Liver (tissue), 9 donors: Measurements from ENCODE around the gene TNPO3. TPM values are rescaled to one million over a fixed set of nuclear protein-coding genes. Genes with fewer than 3 reads are reported as not detected.

Experiments
- DNase-seq: peaks from one replicate; pipeline ENCODE4 v3.0.0-alpha.2; 2017; ENCODE audit warnings: low spot score
- H3K27ac ChIP-seq, 2 donors: one replicate each; pipeline ENCODE4 v1.7.0; 2013; ENCODE audit warnings: inconsistent platforms in 2 of 2, low read length in 2 of 2, control low read depth in 1 of 2, low read depth in 1 of 2, mild to moderate bottlenecking in 1 of 2
- H3K27me3 ChIP-seq, 4 donors: one replicate each; pipeline versions ENCODE4 v1.6.1 to v1.7.0; 2013; ENCODE audit warnings: low read length in 3 of 4, inconsistent platforms in 1 of 4, mild to moderate bottlenecking in 1 of 4, moderate library complexity in 1 of 4; ENCODE audit not compliant: control insufficient read depth in 4 of 4, insufficient read depth in 4 of 4
- H3K36me3 ChIP-seq, 4 donors: one replicate each; pipeline versions ENCODE4 v1.6.1 to v1.7.0; 2013; ENCODE audit warnings: low read length in 3 of 4, mild to moderate bottlenecking in 3 of 4, low read depth in 1 of 4, moderate library complexity in 1 of 4; ENCODE audit not compliant: control insufficient read depth in 4 of 4, insufficient read depth in 3 of 4
- H3K4me1 ChIP-seq, 4 donors: one replicate each; pipeline versions ENCODE4 v1.6.1 to v1.7.0; 2013; ENCODE audit warnings: low read length in 3 of 4, mild to moderate bottlenecking in 3 of 4, moderate library complexity in 1 of 4; ENCODE audit not compliant: control insufficient read depth in 4 of 4, insufficient read depth in 4 of 4
- H3K4me3 ChIP-seq, 3 donors: one replicate each; pipeline versions ENCODE4 v1.6.1 to v1.7.0; 2013; ENCODE audit warnings: low read length in 3 of 3, control low read depth in 1 of 3, low read depth in 1 of 3, mild to moderate bottlenecking in 1 of 3
- H3K9ac ChIP-seq, 2 donors: one replicate each; pipeline ENCODE4 v1.7.0; 2013; ENCODE audit warnings: low read length in 2 of 2, mild to moderate bottlenecking in 2 of 2, moderate library complexity in 2 of 2, control low read depth in 1 of 2, low read depth in 1 of 2
- H3K9me3 ChIP-seq, 4 donors: one replicate each; pipeline versions ENCODE4 v1.6.1 to v1.7.0; 2013; ENCODE audit warnings: low read length in 3 of 4; ENCODE audit not compliant: control insufficient read depth in 4 of 4
- ATF3 ChIP-seq: IDR thresholded peaks from 2 replicates; pipeline ENCODE4 v1.6.1; 2016; ENCODE audit warnings: antibody characterized with exemption
- CTCF ChIP-seq: fragments of 150-350 bp; IDR thresholded peaks from 2 replicates; pipeline ENCODE4 v1.5.1; 2017; ENCODE audit warnings: improper control_type of control experiment, low read depth, low read length; ENCODE audit not compliant: missing input control
- EGR1 ChIP-seq, 2 donors: IDR thresholded peaks; 2 replicates each; pipeline ENCODE4 v1.6.1; 2016 to 2018; ENCODE audit warnings: antibody characterized with exemption in 2 of 2, low read depth in 2 of 2
- FOXA1 ChIP-seq: IDR thresholded peaks from 2 replicates; pipeline ENCODE4 v1.6.1; 2016; ENCODE audit warnings: antibody characterized with exemption
- HNF4A ChIP-seq, 2 donors: conservative IDR thresholded peaks; 2 replicates each; pipeline ENCODE4 v1.6.1; 2016; ENCODE audit warnings: antibody characterized with exemption in 2 of 2, mild to moderate bottlenecking in 2 of 2
- HNF4G ChIP-seq: IDR thresholded peaks from 2 replicates; pipeline ENCODE4 v1.6.1; 2016; ENCODE audit warnings: antibody characterized with exemption
- MAX ChIP-seq: IDR thresholded peaks from 2 replicates; pipeline ENCODE4 v1.6.1; 2016; ENCODE audit warnings: antibody characterized with exemption
- RAD21 ChIP-seq, 2 donors: IDR thresholded peaks; 2 replicates each; pipeline ENCODE4 v1.6.1; 2016; ENCODE audit warnings: antibody characterized with exemption in 2 of 2, mild to moderate bottlenecking in 2 of 2
- REST ChIP-seq: IDR thresholded peaks from 2 replicates; pipeline ENCODE4 v1.6.1; 2016; ENCODE audit warnings: antibody characterized with exemption, mild to moderate bottlenecking
- RXRA ChIP-seq, 2 donors: IDR thresholded peaks; 2 replicates each; pipeline ENCODE4 v1.6.1; 2017 to 2018; ENCODE audit warnings: antibody characterized with exemption in 2 of 2, mild to moderate bottlenecking in 1 of 2
- SP1 ChIP-seq: IDR thresholded peaks from 2 replicates; pipeline ENCODE4 v1.6.1; 2018; ENCODE audit warnings: antibody characterized with exemption, mild to moderate bottlenecking
- TAF1 ChIP-seq: conservative IDR thresholded peaks from 2 replicates; pipeline ENCODE4 v1.6.1; 2016; ENCODE audit warnings: antibody characterized with exemption, mild to moderate bottlenecking
- YY1 ChIP-seq: IDR thresholded peaks from 2 replicates; pipeline ENCODE4 v1.6.1; 2016; ENCODE audit warnings: antibody characterized with exemption, mild to moderate bottlenecking
- ZBTB33 ChIP-seq: IDR thresholded peaks from 2 replicates; pipeline ENCODE4 v1.6.1; 2016; ENCODE audit warnings: antibody characterized with exemption
- WGBS: extraction: QIAGEN DNeasy Blood & Tissue Kit; methylation state at CpG from one replicate; pipeline ENCODE4 v1.1.7; 2013; 5-methylcytosine and 5-hydroxymethylcytosine counted together
- polyA plus RNA-seq, 2 donors: library from polyadenylated mRNA; stranded (reverse) in 1 of 2; unstranded in 1 of 2; fragments of 200-250 nt in 1 of 2; fragments of >200 nt in 1 of 2; fragmentation: Nextera tagmentation in 1 of 2; extraction: Ambion mirVana in 1 of 2; gene quantifications; one replicate each; pipeline versions ENCODE4 v1.2.1 to v1.2.3, GENCODE V29; 2013 to 2015
- total RNA-seq, 2 donors: library from RNA; depleted of rRNA; stranded (reverse); fragments of >200 nt; gene quantifications; one replicate each; pipeline ENCODE4 v1.2.3, GENCODE V29; 2014
- donor health status: healthy.
- donor health status: healthy.
- donor health status: healthy.
- donor health status: healthy.
- donor health status: healthy.

Gene TNPO3
- total and polyA plus RNA-seq, 4 donors = 9.2 to 38.9 (median 20.0) TPM

GRCh38 chr7:128923411-128923800 lies 131.5 kb downstream of the TNPO3 start:
- DNase-seq = no peak
- 89% methylated on average over 5 of the region's 5 CpGs for WGBS
- TF ChIP-seq HNF4A (conservative IDR thresholded peaks at IDR 0.05) (no peak), REST (no peak), RXRA (IDR thresholded peaks at IDR 0.05) (no peak), CTCF (no peak), SP1 (no peak), YY1 (no peak)

GRCh38 chr7:128922496-128923410 lies 132.2 kb downstream of the TNPO3 start:
- 90% methylated on average over 16 of the region's 16 CpGs for WGBS
- H3K9me3 ChIP-seq = no peaks in the 10 kb centered on the region
- no peaks in the 10 kb centered on the region for H3K36me3 ChIP-seq
- H3K9ac ChIP-seq = no peak overlapping the region
- no peaks in the 10 kb centered on the region for H3K27me3 ChIP-seq
- no peak overlapping the region for H3K27ac ChIP-seq
- H3K4me1 ChIP-seq = no peaks in the 10 kb centered on the region
- TF ChIP-seq MAX (no peak), HNF4G (no peak), ZBTB33 (no peak), CTCF (no peak), FOXA1 (no peak), HNF4A (conservative IDR thresholded peaks at IDR 0.05) (no peak), SP1 (no peak), YY1 (no peak), REST (no peak), TAF1 (no peak), RAD21 (IDR thresholded peaks at IDR 0.05) (no peak), RXRA (IDR thresholded peaks at IDR 0.05) (no peak), ATF3 (no peak), EGR1 (IDR thresholded peaks at IDR 0.05; ENCODE audit: low read depth in 2 of 2) (no peak)
- no peak for DNase-seq
- no peak overlapping the region for H3K4me3 ChIP-seq

More at GRCh38 chr7:128923411-128923800, 131.5 kb downstream of the TNPO3 start:
- no peaks in the 10 kb centered on the region for H3K36me3 ChIP-seq
- H3K27me3 ChIP-seq = no peaks in the 10 kb centered on the region
- no peak overlapping the region for H3K27ac ChIP-seq
- H3K4me3 ChIP-seq = no peak overlapping the region
- no peaks in the 10 kb centered on the region for H3K4me1 ChIP-seq
- H3K9me3 ChIP-seq = no peaks in the 10 kb centered on the region
- H3K9ac ChIP-seq = no peak overlapping the region
